ENCODE data around the gene METTL5.
A peak's percentile ranks its signal among the peaks of the same experiment; 100 is the strongest.
"Not testable (repeated sequence)": the region's sequence is repeated elsewhere in the genome, so short reads cannot be mapped to it uniquely, and the experiment has no call there.

The METTL5 gene

DNA sequence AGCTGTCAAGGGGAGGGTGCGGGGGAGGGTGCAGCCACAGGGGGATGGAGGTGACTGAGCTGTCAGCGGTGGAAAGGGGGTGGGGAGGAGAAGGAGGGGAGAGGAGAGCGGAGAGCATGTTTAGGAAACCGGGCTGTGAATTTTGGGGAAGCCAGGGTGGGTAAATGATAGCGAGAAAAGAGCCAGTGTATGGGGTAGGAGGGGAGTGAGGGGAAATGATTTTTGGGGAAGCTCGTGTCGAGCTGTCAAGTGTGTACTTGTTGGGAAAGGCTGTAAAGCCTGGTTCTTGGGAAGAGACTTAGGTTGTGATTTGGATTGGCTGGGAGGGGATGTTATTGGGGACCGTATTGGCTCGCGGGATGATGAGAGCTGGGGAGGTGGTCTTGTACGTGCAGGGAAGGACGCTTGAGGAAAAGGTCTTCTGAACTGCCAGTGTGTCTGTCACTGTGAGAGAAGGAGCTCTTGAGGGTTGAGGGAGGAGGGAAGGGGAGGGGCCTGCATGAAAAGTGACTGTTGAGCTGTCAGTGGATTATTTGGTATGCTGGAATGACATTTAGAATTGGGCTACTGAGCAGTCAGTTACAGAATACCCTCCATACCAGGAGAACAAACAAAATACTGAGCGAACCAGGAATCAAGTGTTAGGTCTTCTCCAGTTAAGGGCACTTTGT, 3.6 kb upstream of the METTL5 start:
- peak; percentile 63 for DNase-seq

DNA sequence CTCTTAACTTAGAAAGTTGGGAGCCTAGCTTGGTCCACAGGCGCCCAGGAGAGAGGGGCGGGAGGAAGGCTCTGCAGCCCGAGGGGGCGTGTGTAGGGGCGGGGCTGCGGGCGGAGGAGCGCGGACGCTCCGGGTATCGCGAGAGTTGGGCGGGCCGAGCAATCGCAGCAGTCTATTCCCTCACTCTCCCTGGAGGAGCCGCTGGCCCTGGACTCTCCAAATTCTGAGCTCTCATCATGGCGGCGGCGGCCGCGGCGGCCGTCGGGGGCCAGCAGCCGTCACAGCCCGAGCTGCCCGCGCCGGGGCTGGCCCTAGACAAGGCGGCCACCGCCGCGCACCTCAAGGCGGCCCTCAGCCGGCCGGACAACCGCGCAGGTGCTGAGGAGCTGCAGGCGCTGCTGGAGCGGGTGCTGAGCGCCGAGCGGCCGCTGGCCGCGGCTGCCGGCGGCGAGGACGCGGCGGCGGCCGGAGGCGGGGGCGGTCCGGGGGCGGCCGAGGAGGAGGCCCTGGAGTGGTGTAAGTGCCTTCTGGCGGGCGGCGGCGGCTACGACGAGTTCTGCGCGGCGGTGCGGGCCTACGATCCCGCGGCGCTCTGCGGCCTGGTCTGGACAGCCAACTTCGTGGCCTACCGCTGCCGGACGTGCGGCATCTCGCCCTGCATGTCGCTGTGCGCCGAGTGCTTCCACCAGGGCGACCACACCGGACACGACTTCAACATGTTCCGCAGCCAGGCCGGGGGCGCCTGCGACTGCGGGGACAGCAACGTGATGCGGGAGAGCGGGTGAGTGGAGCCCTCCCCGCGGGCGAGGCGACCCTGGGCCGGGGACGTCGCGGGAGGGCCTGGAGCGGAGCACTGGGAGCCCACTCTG, 2.8 kb upstream of the METTL5 start, which contains the start of gene UBR3:
Gene UBR3 (plus strand): TSS at position 183 of the 869 bp plus-strand sequence. CDS start 54 bp downstream, at position 237.
- DNase-seq, result peak; percentile 91

DNA sequence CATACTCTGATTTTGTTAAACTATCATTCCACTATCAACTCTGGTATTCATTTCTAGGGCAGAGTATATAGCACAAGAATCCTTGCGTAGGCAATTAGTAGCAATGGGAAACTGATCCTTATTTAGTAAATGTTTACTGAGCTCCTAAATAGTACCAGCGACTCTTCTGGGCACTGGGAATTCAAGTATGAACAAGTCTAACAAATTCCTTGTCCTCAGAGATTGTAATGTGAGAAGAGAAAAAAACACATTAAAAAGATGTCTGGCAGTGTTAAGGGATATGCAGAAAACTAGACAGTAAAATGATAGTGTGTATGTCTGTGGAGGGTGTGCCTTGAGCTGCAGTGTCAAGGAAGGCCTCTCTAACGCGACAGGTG, 721 bp downstream of the METTL5 start:
- no peak for DNase-seq

DNA sequence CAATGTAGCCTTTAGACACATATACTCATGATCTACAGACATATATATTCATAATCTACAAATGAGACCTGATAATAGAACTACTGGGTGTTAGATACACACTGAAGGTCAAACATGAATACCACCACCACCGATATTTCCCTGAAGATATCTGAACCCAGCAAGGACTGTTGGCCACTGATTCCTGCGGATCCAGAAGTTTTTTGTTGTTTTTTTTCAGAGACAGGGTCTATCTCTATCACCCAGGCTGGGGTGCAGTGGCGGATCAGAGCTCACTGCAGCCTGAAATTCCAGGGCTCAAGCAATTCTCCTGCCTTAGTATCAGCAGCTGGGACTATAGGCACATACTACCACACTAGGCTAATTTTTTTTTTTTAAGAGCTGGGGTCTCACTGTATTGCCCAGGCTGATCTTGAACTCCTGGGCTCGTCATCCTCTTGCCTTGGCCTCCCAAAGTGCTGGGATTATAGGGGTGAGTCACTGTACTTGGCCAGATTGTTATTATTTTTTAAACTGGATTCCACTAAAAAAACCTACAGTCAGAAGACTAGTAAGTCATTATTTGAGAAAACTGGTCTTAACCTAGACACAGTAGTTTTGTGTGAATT, 1.8 kb downstream of the METTL5 start:
- DNase-seq, result no peak

DNA sequence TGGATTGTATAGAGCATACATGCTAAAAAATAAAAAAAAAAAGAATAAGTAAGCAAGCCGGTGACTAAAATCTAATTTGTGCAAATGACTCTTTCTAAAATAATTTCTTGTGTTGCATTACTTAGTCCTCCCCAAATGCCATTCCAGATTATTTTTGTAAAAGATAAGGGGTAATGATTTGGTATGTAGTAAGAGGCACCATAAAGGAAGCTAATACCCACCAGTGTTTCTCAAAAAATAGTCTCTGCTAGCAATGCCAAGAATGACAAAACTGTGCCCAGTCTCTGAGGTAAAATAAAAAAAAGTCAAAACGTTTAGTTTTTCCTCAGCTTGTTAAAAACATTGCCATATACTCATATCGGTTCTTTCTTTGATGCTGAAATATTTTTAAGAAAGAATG, 2.7 kb downstream of the METTL5 start:
- DNase-seq, result no peak

DNA sequence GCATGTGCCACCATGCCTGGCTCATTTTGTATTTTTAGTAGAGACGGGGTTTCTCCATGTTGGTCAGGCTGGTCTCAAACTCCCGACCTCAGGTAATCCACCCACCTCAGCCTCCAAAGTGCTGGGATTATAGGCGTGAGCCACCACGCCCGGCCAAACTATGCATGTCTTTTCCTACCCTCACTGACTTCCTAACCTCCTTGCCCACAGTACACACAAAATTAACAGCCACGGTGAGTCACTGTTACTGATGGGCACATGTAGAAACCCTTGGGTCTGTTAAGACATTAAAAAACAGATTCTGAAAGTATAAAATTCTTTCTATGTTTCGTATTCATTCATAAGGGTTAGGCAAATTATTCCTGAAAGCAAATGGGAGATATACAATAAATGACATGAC, 4.6 kb downstream of the METTL5 start:
- DNase-seq, result not testable (repeated sequence)

DNA sequence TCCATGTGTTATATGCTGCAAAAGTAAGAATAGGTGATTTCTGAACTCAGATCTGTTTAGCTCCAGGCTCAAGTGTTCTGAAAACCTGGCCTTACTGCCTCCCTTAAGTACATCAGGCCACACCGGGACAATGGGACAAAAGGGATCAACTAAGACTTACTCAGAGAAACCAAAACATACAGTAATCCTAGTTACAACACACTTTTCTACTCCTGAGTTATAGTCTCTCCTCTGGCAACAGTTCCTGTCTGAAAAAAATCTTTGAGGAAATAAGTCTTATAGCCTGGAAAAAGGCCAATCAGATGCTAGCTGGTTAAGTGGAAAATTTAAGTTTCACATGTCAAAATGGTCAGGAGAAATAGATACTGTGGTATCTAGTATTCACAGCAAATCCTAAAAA, 5.6 kb downstream of the METTL5 start:
- DNase-seq, result no peak

DNA sequence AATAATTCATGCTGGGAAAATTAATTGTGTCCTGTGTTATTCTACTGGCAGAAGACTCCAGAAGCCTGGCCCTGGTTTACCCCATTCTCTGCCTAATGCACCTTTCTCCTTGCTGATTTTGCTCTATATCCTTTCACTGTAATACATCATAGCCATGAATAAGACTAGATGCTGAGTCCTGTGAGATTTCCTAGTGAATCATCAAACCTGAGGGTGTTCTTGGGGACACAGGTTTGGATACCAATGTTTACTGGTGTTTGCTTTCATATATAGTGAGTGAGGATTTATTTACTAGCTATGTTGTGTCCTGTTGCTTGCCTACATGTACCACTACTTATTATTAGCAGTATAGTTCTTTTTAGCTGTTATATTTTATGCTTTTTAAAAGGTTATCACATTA, 6.5 kb downstream of the METTL5 start:
- DNase-seq, result no peak

DNA sequence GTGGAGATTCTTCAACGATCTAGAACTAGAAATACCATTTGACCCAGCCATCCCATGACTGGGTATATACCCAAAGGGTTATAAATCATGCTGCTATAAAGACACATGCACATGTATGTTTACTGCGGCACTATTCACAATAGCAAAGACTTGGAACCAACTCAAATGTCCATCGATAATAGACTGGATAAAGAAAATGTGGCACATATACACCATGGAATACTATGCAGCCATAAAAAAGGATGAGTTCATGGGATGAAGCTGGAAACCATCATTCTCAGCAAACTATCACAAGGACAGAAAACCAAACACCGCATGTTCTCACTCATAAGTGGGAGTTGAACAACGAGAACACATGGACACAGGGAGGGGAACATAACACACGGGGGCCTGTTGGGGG, 7.3 kb downstream of the METTL5 start:
- DNase-seq, result not testable (repeated sequence)

DNA sequence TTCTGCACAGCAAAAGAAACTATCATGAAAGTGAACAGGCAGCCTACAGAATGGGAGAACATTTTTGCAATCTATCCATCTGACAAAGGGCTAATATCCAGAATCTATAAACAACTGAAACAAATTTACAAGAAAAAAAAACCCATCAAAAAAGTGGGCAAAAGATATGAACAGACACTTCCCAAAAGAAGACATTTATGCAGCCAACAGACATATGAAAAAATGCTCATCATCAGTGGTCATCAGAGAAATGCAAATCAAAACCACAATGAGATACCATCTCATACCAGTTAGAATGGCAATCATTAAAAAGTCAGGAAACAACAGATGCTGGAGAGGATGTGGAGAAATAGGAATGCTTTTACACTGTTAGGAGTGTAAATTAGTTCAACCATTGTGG, 7.7 kb downstream of the METTL5 start:
- not testable (repeated sequence) for DNase-seq

DNA sequence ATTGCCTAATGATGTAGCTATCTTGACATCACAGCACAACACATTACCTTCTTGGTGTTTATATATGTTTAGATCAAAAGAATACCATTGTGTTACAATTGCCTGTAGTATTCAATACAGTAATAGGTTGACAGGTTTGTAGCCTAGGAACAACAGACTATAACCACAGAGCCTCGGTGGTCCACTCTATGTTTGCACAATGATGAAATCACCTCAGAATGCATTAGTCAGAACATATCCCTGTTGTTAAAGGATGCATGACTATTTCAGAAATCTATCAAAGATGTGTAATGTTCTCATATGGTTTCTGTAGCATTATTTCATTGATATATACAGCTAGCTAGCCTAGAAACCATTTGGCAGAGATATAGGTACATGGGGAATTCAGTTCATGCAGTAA, 8.9 kb downstream of the METTL5 start:
- no peak for DNase-seq

DNA sequence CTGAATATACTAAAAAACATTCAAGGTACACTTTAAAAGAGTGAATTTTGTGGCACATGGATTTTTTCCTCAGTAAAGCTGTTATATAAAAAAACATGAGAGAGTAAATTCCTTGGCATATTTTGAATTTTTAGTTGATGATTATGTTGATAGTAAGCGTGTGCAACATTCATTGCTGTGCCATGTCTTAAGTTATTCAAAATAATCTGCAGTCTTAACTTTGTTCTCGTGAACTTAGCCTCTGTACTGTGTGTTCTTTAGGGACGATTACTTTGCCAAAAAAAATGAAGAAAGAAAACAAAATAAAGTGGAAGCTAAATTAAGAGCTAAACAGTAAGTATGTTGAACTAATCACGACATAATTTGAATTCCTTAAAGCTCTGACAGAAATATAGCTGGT, 16.5 kb downstream of the METTL5 start:
- DNase-seq, result no peak

DNA sequence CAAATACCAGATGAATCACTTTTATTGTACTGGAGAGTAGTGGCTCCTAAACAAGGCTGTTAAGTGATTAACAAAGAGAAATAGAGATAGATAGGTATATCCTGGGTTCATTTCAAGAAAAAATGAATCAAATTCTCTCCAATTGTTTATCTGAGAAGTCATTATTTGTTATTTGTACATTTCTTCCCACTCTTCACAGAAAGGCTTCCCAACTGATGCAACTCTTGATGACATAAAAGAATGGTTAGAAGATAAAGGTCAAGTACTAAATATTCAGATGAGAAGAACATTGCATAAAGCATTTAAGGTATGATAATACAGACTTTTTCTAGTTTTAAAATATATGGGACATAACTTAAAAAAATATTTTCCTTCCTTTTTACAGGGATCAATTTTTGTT, 18.1 kb downstream of the METTL5 start:
- no peak for DNase-seq

DNA sequence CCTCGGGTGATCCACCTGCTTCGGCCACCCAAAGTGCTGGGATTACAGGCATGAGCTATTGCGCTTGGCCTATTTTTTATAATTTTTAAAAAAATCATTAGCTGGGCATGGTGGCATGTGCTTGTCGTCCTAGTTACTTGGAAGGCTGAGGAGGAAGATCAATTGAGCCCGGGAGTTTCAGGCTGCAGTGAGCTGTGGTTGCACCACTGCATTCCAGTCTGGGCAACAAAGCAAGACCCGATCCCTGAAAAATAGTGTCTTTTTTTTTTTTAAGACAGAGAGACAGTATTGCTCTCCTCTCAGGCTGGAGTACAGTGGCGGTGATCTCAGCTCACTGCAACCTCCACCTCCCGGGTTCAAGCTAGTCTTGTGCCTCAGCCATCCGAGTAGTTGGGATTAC, 21.2 kb downstream of the METTL5 start:
- no peak for DNase-seq

DNA sequence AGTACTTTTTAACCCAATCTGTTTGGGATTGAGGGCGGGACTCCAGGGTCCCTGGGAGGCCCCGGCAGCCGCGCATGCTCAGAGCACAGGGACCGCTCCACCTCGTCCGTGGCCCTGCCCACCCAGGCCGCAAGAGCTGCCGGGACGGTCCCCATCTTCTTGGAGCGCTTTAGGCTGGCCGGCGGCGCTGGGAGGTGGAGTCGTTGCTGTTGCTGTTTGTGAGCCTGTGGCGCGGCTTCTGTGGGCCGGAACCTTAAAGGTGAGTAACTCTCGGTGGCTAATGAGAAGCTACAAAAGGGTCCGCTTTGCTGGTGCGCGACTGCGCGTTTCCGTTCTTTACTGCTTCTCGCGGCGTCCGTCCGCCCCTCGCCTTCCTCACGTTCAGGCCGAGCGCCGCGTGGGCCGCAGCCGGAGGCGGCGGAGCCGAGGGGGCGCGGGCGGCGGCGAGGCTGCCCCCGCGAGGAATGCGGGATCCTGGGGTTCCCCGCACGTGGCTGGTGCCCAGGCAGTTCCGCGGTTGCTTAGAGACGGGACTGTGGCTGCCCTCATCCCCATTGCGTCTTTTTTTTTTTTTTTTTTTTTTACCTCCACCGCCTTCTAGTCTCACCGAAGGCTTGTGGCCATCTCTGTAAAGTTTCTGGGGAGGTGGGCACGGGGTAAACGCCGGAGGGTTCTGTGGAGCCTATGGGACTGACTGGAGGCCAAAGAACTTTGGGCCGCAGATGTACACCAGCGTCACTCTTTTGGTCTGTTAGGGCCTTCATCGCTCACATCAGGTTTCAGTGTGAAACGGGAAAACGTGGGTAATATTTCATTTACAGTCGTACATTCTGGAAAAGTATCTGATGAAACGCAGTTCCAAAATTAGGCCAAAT, 25.8 kb downstream of the METTL5 start, which contains the start of gene SSB:
Gene SSB (plus strand): TSS at position 154 of the 875 bp plus-strand sequence. CDS start 2,090 bp downstream, outside the sequence.
- peak; percentile 94 for DNase-seq

DNA sequence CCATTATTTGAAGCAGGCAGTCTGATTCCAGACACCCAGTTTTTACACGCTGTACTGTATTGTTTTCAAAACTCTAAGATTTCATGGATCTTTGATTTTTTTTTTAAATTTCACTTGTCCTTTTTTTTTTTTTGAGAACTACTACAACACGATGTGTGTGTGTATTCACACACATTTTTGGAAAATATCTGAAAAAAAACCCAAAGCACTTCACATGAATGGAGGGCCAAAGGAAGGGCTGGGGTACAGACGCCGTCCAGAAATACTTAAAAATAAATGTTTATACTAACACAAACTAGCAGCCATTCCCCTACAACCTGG, 26.3 kb downstream of the METTL5 start:
- DNase-seq, result no peak

DNA sequence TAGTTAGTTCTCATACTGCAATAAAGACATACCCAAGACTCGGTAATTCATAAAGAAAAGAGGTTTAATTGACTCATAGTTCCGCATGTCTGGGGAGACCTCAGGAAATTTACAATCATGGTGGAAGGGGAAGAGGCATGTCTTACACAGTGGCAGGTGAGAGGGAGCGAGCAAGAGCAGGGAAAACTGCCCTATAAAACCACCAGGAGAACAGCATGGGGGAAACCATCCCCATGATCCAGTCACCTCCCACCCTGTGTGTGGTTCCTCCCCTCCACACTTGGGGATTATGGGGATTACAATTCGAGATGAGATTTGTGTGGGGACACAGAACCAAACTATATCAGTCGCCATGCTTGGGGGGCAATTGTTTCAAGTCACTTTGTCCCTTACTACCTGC, 27.1 kb downstream of the METTL5 start:
- no peak for DNase-seq

DNA sequence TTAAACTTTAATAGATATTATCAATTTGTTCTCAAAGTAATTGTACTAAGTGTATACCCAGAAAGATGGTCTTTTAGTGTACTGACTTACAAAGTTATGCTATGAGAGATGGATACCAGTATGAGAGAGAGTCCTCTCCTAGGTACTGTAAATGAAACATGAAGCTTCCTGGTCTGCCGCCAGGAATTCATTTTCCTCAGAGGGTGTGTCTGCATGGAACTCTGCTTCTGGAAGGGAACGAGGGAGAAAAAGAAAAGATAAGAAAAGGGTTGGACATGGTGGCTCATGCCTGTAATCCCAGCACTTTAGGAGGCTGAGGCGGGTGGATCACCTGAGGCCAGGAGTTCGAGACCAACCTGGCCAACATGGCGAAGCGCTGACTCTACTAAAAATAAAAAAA, 28.3 kb downstream of the METTL5 start:
- DNase-seq, result no peak

DNA sequence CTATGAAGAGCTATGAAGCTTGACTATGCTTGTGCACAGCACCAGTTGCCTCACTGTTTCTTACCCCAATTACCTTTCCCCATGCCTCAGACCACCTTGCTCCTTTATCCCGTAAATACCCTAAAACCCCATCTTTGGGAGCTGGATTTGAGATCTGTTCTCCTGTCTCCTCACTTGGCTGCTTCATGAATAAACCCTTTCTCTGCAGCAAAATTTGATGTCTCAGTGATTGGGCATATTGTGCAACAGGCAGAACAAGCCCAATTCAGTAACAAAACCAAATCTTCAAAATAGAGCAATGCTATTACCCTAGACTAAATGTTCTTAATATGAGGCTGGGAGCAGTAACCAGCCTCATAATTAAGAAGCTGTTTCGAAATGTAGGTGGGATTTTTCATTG, 29.5 kb downstream of the METTL5 start:
- DNase-seq, result no peak

DNA sequence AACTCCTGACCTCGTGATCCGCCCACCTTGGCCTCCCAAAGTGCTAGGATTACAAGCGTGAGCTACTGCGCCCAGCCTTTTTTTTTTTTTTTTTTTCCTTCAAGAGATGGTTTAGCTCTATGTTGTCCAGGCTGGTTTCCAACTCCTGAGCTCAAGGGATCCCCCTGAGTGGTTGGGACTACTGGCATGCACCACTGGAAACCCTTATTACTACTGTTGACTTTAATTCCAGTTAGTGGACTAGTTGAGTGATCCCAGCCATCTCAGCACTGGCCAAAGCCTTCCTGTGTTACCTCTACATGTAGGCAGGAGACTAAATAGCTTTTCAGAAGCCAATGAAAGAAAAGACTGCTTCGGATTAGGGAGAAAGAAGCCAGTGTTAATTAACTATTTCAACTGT, 34.1 kb downstream of the METTL5 start:
- DNase-seq, result no peak

DNA sequence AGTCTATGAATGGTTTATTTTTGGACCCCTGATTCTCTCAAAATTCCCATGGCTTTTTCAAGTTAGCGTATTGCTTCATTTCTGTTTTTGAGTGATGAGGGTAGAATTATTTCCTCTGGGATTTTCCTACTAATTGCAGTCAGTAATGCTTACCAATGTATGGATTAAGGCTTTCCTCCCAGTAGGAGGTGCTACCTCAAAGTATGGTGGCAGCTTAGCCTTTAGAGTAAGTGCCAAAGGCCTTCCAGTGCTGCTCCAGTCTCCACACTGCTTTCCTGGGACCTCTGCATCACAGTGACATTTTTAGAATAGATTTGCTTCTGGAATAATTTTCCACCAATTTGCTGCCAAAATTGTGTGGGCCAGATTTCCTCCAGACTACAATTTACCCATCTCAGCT, 42.2 kb downstream of the METTL5 start:
- DNase-seq, result no peak

DNA sequence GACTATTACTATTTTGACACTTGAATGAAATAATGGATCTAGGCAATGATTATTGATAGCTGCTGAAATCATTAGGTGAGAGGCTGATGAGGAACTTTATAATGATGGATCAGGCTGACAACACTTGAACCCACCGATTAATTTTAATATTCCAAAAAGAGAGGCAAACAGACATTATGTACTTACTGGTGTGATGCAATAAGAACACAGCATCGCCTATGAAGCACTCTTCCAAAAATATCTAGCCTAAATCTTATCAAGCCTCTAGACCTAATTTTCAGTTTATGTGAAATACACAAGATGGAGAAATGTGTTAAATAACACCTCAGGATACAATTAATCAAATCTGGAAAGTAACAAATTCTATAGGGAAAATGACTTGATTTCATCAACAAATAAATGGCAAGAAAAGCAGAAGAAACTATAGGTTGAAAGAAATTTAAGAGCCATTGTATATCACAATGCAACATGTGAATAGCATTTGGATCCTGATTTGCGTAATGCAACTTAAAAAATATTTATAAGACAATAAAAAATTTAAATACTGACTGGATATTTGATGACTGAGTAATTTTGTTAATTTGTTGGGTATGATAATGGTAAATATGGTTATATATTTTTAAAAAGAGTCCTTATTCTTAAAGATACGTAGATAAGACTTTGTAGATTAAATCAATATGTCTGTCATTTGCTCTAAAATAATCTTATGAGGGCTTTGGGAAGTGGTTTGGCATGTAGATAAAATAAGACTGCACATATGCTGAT, 43.3 kb downstream of the METTL5 start:
- no peak for DNase-seq
